ENCODE results near the gene DPF1.
A peak's percentile ranks its signal among the peaks of the same experiment; 100 is the strongest.
"Not testable (repeated sequence)": the region's sequence is repeated elsewhere in the genome, so short reads cannot be mapped to it uniquely, and the experiment has no call there.

DPF1 gene

GRCh38 chr19:38250821-38251563 is 27.0 kb upstream of the DPF1 start:
- DNase-seq, result peak in 11 of 14 donors; percentile 22 to 85 (median 68)

DNA sequence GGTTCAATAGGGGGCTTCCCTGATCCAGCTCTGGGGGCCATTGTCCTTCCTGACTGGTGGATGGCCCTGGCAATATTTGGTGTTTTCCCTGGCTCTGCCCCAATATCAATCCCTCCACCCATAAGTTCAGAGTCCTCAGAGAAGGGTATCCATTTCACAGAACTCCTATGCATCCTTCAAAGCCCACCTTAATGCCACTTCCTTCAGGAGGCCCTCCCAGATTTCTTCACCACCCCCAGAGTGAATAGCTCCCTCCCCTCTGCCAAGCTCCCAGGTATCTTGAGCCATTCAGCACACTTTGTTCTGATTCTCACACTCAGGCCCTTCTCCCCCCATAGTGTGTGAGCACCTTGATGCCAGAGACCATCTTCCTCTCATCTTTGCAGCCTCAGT is 26.4 kb upstream of the DPF1 start:
- DNase-seq, result no peak

- DNase-seq, result no peak
Measured at GRCh38 chr19:38248421-38248820, 24.4 kb upstream of the DPF1 start.

GRCh38 chr19:38247734-38248268 is 23.8 kb upstream of the DPF1 start:
- DNase-seq, result peak in 2 of 14 donors; percentile 17 to 66

DNA sequence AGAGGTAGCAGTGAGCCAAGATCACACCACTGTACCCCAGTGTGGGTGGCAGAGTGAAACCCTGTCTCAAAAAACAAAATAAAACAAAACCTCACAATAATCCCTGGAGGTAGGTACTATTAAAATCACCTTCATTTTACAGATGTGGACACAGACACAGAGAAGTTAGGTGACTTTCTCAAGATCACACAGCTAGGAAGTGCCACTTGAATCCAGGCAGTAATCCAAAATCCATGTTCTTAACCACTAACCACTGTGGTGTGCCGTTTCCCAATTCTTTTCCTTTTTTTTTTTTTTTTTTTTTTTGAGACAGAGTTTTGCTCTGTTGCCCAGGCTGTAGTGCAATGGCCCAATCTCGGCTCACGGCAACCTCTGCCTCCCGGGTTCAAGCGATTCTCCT is 23.1 kb upstream of the DPF1 start:
- no peak for DNase-seq

GRCh38 chr19:38245826-38246498 is 21.9 kb upstream of the DPF1 start:
- DNase-seq, result no peak

DNA sequence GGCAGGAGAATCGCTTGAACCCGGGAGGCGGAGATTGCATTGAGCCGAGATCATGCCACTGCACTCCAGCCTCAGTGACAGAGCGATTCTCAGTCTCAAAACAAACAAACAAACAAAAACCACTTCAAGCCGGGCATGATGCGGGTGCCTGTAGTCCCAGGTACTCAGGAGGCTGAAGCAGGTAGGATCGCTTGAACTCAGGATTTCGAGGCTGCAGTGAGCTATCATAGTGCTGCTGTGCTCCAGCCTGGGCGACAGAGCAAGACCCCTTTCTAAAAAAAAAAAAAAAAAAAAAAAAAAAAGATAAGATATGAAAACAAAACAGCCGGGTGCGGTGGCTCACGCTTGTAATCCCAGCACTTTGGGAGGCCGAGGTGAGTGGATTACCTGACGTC is 19.3 kb upstream of the DPF1 start:
- DNase-seq, result no peak

DNA sequence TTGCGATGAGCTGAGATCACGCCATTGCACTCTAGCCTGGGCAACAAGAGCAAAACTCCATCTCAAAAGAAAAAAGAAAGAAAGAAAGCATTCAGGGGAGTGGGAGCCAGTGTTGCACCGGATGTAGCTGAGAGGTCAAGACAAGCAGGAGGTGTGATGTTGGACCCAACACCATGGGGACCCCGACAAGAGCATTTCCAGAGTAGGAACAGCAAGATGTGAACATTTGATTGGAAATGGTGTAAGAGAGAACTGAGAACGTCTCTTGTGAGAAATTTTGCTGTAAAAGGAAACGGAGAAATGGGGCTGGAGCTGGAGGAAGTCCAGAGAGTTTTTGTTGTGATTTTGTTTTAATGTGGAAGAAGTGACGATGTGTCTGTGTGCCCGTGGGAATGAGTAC is 15.8 kb upstream of the DPF1 start:
- no peak for DNase-seq

DNA sequence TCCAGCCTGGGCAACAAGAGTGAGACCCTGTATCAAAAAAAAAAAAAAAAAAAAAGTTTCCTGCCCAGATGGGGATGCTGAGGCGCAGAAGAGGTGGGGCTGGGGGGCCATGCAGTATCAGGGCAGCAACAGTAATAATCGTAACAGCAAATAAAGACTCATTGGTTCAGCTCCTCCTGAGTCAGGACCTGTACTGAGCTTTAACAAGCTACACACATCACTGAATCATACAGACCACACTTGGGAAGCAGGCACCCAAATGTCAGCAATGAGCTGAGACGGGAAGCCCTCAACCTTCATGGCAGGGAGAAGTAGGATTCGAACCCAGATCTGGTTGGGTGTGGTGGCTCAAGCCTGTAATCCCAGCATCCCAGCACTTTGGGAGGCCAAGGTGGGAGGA is 10.6 kb upstream of the DPF1 start:
- DNase-seq, result no peak

- peak in 9 of 14 donors; percentile 31 to 73 (median 59) for DNase-seq
Measured at GRCh38 chr19:38233740-38234251, 9.8 kb upstream of the DPF1 start.

DNA sequence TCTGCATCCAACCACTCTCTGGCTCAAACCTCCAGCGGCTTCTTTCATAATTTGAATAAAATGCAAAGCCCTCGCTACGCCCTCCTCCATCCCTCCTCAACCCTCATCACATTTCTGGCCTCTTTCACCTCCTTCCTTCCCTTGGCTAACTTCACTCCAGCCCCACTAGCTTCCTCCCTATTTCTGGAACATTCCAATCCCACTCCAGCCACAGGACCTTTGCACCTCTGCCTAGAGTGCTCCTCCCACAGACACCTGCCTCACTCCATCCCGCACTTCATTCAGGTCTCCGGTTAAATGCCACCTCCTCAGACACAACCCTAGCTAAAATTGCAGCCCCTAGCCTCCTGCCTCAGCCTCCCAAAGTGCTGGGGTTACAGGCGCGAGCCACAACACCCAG is 7.9 kb upstream of the DPF1 start:
- DNase-seq, result no peak

DNA sequence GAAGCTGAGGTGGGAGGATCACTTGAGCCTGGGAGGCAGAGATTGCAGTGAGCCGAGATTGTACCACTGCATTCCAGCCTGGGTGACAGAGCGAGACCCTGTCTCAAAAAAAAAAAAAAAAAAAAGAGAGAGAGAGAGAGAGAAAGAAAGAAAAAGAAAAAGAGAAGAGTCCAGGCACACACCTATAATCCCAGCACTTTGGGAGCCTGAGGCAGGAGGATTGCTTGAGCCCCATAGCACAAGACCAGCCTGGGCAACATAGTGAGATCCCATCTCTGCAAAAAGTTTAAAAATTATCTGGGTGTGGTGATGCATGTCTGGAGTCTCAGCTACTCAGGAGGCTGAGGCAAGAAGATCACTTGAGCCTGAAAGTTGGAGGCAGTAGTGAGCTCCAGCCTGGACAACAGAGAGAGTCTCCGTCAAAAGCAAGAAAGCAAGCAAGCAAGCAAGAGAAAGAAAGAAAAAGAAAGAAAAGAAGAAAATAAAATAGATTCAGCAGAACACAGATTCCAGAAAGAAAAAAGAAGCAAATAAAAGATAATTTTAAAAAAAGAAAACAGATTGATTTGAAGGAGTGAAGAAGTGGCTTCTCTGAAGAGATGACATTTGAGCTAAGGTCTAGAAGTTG is 6.6 kb upstream of the DPF1 start:
- DNase-seq, result not testable (repeated sequence)

GRCh38 chr19:38229585-38230073 is 5.6 kb upstream of the DPF1 start:
- peak in 13 of 14 donors; percentile 27 to 91 (median 80) for DNase-seq

DNA sequence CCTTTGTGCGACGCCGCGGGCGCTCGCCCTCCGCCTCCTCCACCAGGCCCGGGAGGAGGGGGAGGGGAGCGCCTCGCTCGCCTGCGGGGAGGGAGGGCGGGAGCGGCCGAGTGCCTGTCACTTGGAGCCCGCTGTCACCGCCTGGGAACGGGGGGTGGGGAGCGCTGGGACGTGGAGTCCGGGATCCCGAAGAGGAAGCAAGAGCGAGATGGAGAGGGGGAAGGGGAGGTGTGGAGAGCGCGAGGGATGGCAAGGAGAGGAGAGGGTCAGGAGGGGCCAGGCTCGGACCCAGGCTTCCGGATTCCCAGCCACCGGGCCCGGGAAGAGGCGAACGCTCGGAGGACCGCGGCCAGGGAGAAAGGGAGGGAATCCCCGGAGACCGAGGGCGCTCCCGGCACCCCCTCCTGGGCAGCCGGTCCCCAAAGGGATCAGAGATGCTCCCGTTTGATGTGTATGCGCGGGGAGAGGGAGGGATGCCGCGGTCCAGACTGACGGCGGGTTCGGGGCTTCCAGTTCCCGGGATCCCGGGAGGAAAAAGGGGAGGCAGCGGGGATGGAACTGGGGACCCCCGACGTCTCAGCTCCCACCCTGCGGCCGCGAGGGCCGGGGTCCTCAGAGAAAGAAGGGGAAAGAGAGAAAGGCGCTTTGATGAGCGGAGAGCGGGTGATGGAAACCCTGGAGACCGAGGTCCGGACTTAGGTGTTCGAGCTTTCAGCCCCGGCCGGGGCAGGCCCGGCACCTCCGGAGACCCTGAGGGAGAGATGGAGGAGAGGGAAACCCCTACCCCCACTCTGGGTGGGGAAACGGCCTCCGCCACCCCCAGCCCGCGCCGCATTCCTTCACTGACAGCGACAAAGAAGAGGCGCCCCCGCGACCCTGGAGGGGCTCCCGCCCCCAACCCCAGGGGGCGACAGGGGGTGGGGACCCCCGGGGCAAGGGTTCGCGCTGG is 4.7 kb upstream of the DPF1 start:
- peak in 2 of 14 donors; percentile 22 to 24 for DNase-seq

GRCh38 chr19:38228005-38228377 is 4.0 kb upstream of the DPF1 start:
- no peak for DNase-seq

- DNase-seq, result no peak
Measured at GRCh38 chr19:38227287-38228004, 3.4 kb upstream of the DPF1 start.

- not testable (repeated sequence) for DNase-seq
Measured at GRCh38 chr19:38224863-38225218, 819 bp upstream of the DPF1 start.

GRCh38 chr19:38223617-38224013 is 407 bp downstream of the DPF1 start:
- no peak for DNase-seq

DNA sequence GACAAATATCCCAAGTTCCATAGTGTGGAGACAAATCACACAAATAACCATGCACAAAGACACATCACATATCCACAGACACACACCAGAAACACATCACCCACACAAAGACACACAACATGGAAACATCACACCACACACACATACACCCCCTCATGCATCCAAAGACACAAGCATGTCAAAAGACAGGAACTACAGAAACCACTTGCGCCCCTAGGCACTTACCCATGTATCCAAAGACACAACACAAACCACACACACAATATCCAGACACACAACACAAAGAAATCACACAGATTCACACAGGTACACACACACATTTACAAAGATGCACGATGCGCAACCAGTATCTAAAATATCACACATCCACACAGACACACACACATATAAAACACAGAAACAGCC is 901 bp downstream of the DPF1 start:
- DNase-seq, result no peak

- no peak for DNase-seq
Measured at GRCh38 chr19:38221919-38222830, 1.8 kb downstream of the DPF1 start.

All from C1 segment of cervical spinal cord (tissue), 14 donors.